ENCODE data around the gene ARRB1.

- TF ChIP-seq CTCF (IDR thresholded peaks at IDR 0.05 in 8 of 11, conservative IDR thresholded peaks at IDR 0.05 in 3 of 11) (no peak), POLR2AphosphoS5 (IDR thresholded peaks at IDR 0.05) (no peak), POLR2A (IDR thresholded peaks at IDR 0.05) (no peak)
Observed at GRCh38 chr11:75246006-75246670, 105.3 kb downstream of the ARRB1 start.

All from spleen (tissue), 7 donors.